Posterior vena cava (tissue), 2 donors: ENCODE measurements around the gene BCKDHA. TPM values are rescaled to one million over a fixed set of nuclear protein-coding genes. Genes with fewer than 3 reads are reported as not detected.

ENCODE experiments used
- DNase-seq: peaks from one replicate; pipeline ENCODE4 v3.0.0-alpha.2; 2020; ENCODE audit warnings: low spot score
- intact Hi-C, 2 donors: fragments of 100-400 bp; cut with DNase I; formaldehyde crosslinking; loops; one replicate each; pipeline versions ENCODE4 v1.14.1 to v1.14.2; 2022 to 2023
- long read RNA-seq, 2 donors: library from polyadenylated mRNA; unstranded; transcript quantifications; one replicate each; pipeline ENCODE4 v2.0.0, GENCODE V29; 2020 to 2021
- total RNA-seq, 2 donors: library from RNA; stranded (reverse); fragmentation: NEBNext Ultra II Directional; extraction: Animal tissue kit (Norgen Biotek cat#: 25700); gene quantifications; one replicate each; pipeline ENCODE4 v1.2.1, GENCODE V29; 2021
- donor health status: DM: yes; HTN: yes; CAD: no.
- donor health status: DM: yes; HTN: yes; CAD: no.

Gene BCKDHA
- 10 to 100 TPM in 1 of 2 donors, 1 to 10 TPM in 1; 8.5 to 15.7 TPM for total RNA-seq
- long read RNA-seq, donor 1, transcript BCKDHA-201 (9 exons, 2,103 nt) = major isoform, 11 of 13 reads
- long read RNA-seq, donor 1, partial matches to known transcripts = 0 of 13 reads
- long read RNA-seq, donor 1, other reads (novel, unspliced or antisense) = 2 of 13 reads
- long read RNA-seq, donor 2, transcript BCKDHA-201 (9 exons, 2,103 nt) = major isoform, 63 of 76 reads
- long read RNA-seq, donor 2, partial matches to known transcripts = 1 of 76 reads
- long read RNA-seq, donor 2, other reads (novel, unspliced or antisense) = 12 of 76 reads

GRCh38 chr19:41397086-41398049 lies at the start of gene BCKDHA, which contains the start of gene EXOSC5:
Gene BCKDHA (plus strand): TSS chr19:41397818. CDS start chr19:41397828, 10 bp downstream.
Gene EXOSC5 (minus strand): TSS chr19:41397359. CDS start chr19:41397328, 31 bp downstream.
- DNase-seq = peak; percentile 100
- intact Hi-C loops = no loop called here

DNA sequence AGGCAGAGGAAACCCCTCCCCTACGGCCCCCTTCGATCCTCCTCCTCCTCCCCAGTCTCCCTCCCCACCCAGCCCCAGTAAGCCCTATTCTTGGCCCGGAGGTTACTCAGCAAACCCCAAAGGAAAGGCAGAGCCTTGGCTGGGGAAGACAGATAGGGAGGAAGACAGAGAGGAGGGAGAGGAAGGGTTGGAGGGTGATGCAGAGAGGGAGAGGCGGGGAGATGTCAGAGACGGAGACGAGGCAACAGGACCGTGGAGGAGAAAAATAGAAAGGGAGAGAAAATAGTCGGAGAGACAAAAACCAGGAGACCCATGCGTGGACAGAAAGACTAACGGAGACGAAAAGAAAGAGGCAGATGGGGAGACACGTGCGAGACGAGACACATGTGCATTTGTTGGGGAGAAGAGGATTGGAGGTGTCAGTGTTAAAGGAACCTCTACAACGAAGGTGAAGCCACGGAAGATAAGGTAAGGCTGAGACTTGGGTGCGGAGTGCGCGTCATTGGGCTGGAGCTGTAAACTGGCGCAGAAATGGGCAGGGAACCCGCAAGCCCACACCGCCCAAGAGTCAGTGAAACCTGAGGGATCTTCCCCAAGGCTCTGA lies 46.8 kb upstream of the BCKDHA start:
- intact Hi-C loops = loop anchor here in 1 of 2 donors (5.0 kb wide), 1 partner anchor 39 kb away; the partner anchor contains the start of gene CCDC97
- no peak for DNase-seq

GRCh38 chr19:41351339-41352245 lies 46.0 kb upstream of the BCKDHA start:
- intact Hi-C loops = loop anchor here in 1 of 2 donors (5.0 kb wide), 1 partner anchor 39 kb away; the partner anchor contains the start of gene CCDC97
- DNase-seq = peak; percentile 92

DNA sequence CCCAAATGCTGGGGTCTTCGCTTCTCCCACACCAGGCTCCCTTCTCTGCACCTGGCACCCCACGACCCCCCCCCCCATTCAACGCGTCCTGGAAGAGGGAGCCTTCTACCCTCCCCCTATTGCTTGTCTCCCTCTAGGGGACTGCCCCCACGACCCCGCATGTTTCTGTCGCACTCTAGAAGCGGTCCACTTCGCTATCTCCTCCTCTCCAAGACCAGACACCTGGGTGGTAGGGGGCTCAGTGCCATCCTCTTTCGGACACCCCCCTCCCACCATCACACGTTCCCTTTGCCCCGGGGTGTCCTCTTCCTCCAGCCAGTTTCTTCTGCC lies 45.4 kb upstream of the BCKDHA start:
- intact Hi-C loops = loop anchor here in 1 of 2 donors (5.0 kb wide), 1 partner anchor 40 kb away; the partner anchor contains the start of gene CCDC97
- no peak for DNase-seq

GRCh38 chr19:41352609-41353465 lies 44.8 kb upstream of the BCKDHA start:
- DNase-seq = peak; percentile 88
- intact Hi-C loops = loop anchor here in 1 of 2 donors (5.0 kb wide), 1 partner anchor 41 kb away; the partner anchor contains the start of gene CCDC97

DNA sequence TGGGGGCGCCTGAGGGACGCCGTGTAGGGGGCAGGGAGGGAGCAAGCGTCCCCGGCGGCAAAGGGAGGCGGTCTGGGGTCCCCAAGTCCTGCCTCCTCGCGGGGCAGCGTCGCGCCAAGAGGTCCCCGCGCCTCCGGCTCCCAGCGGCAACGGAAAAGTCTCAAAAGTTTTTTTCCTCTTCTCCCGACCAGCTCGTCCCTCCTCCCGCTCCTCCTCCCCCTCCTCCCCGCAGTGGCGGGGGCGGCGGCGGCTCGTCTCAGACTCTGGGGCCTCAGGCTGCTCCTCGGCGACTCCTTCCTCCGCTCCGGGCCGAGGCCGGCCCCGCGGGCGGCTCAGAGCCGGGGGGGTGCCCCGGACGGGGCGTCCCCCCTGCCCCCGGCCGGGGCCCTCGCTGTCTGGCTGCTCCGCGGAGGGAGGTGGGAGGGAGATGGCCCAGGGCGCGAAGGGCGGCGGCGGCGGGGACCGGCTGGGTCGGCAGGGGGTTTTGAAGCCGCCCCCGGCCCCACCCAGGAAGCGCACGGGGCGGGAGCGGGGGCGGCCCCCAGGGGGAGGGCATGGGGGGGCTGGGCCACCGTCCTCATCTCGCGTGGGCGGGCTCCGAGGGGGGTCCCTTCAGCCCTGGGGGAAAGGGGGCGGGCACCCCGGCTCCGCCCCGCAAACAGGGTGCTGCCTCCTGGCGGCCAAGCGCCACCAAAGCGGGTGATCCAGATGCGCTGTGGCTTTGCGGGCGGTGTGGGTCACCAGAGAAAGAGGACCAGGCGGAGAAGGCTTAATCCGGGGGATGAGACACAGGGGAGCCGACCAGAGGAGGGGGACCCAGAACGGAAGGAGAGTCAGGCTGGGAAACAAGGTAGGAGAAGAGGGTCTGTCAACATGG lies 43.9 kb upstream of the BCKDHA start, which contains the start of gene TGFB1:
Gene TGFB1 (minus strand): TSS at position 457 of the 877 bp plus-strand sequence. CDS start 878 bp downstream, outside the sequence.
- intact Hi-C loops = loop anchor here in 1 of 2 donors (5.0 kb wide), 1 partner anchor 41 kb away; the partner anchor contains the start of gene CCDC97
- DNase-seq = peak; percentile 97

DNA sequence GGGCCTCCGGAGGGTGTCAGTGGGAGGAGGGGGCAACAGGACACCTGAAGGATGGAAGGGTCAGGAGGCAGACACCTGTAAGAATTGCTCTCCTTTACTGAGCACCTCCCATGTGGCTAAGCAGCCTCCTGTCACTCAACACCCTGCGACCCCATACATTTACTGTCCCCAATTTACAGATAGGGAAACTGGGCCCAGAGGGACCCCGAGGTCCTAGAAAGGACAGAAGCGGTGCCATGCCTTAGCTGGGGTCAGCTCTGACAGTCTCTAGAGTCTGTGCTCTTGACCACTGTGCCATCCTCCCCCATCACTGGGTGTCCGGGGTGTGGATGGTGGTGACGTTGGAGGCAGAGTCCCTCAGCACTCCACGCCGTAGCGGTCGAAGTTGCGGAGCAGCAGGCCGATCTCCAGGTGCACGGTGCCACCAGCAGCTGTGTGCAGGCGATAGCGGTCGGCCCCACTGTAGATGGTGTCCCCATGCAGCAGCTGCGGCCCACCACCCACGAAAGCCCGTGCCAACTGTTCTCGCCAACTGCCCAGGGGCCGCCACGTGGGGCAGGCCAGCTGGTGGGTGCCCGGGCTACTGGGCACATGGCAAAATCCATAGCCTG lies 43.2 kb upstream of the BCKDHA start:
- intact Hi-C loops = loop anchor here in 1 of 2 donors (5.0 kb wide), 1 partner anchor 42 kb away; the partner anchor contains the start of gene CCDC97
- DNase-seq = peak; percentile 81

GRCh38 chr19:41355035-41355434 lies 42.6 kb upstream of the BCKDHA start:
- no peak for DNase-seq
- intact Hi-C loops = no loop called here

GRCh38 chr19:41355802-41356201 lies 41.8 kb upstream of the BCKDHA start:
- intact Hi-C loops = no loop called here
- no peak for DNase-seq

GRCh38 chr19:41356984-41357739 lies 40.5 kb upstream of the BCKDHA start:
- intact Hi-C loops = no loop called here
- DNase-seq = no peak

DNA sequence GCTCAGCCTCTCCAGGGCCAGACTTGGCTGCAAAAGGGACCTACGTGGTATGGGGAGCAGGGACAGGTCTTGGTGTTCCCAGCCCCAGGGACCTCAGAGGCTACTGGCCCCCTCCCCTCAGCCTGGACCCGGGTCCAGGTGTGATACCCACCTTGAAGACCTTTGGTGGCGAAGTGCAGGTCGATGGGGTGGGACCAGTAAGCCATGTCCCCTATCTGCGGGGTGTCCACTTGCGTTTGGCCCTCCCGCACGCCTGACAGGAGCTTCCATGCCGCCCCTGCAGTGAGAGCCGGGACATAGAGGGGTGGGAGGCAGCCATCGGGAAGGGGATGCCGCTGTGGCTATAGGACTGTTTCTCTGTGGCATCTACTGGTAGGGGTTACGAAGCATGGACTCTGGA lies 39.9 kb upstream of the BCKDHA start:
- intact Hi-C loops = no loop called here
- no peak for DNase-seq

- intact Hi-C loops = no loop called here
- DNase-seq = no peak
Measured at GRCh38 chr19:41359741-41360140, 37.9 kb upstream of the BCKDHA start.

GRCh38 chr19:41362143-41362847 lies 35.3 kb upstream of the BCKDHA start:
- DNase-seq = no peak
- intact Hi-C loops = no loop called here

DNA sequence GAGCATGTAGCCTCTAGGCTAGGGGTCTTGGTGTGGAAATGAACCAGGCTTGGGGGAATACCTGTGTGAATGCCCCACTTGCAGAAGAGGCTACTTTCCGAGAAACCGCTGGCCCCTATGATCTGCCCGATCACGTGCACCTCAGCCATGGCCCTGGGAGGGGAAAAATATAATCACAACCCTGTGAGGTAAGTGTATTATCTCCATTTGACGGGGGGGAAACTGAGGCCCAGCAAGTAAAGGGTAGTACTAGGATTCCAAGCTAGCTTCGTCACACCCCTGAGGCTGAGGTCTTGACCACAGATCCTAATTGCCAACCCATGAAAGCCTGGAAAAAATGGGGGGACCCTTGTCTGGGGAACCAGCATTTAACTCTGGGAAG lies 34.3 kb upstream of the BCKDHA start:
- no peak for DNase-seq
- intact Hi-C loops = no loop called here
